GM12874 (cell line): Measurements from ENCODE around the gene PHLDB2.

Experiments used
- TF ChIP-seq, protein P1 (sequence below): IDR thresholded peaks from 2 replicates; pipeline ENCODE4 v1.5.1; 2011; ENCODE audit warnings: low read depth, mild to moderate bottlenecking, control low read depth, low read length, moderate library complexity; ENCODE audit not compliant: insufficient read depth

PHLDB2 gene

DNA sequence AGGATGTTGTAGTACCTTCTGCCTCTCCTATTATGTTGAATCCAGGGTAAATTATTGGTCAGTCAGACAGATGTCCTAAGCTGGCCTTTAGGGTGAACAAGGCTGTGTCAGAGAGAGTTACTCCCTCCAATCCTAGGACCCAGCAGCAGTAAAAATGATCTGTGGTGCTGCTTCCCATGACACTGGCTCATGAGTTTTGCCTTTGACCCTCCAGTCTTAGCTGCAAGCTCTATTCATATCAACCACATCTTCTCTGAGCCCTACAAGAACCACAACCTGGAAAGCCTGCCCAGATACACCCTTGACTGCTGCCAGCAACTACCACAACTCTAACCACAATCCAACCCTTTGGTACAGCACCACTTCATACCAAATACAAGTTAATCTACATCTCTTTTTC is 27.2 kb upstream of the PHLDB2 start:
- TF ChIP-seq, protein P1, sequence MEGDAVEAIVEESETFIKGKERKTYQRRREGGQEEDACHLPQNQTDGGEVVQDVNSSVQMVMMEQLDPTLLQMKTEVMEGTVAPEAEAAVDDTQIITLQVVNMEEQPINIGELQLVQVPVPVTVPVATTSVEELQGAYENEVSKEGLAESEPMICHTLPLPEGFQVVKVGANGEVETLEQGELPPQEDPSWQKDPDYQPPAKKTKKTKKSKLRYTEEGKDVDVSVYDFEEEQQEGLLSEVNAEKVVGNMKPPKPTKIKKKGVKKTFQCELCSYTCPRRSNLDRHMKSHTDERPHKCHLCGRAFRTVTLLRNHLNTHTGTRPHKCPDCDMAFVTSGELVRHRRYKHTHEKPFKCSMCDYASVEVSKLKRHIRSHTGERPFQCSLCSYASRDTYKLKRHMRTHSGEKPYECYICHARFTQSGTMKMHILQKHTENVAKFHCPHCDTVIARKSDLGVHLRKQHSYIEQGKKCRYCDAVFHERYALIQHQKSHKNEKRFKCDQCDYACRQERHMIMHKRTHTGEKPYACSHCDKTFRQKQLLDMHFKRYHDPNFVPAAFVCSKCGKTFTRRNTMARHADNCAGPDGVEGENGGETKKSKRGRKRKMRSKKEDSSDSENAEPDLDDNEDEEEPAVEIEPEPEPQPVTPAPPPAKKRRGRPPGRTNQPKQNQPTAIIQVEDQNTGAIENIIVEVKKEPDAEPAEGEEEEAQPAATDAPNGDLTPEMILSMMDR, result no peak

DNA sequence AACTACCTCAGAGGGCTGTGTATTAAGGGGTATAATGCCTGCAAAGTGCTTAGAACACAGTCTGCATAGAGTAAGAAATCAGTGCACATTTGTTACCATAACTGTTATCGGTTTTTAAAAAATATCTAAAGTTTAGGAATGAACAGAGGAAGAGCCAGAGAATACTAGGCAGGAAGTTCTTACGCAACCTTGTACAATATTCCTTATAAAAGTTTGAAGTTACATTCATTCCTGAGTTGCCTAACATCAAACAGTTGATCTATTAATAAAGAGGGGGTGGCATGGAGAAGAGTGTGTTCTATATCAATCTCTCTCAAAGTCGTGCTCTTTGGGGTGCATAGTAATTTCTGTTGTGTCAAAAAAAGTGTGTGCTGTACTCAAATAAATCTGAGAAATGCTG is 22.0 kb upstream of the PHLDB2 start:
- TF ChIP-seq, protein P1, result no peak

DNA sequence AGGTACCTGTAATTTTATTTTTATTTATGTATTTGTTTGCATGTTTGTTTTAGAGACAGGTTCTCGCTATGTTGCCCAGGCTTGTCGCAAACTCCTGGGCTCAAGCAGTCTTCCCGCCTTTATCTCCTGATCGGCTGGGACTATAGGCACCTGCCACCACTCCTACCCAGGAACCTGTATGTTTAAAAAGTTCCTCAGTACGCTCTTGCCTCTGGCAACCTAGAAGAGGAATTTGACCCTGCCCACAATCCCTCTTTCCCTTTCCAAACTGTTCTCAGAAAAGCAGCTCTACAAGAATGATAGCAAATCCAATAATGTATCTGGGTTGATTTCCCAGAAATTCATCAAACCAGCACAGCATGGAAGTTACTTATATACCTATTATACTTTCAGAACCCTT is 20.9 kb upstream of the PHLDB2 start:
- TF ChIP-seq, protein P1, result no peak

DNA sequence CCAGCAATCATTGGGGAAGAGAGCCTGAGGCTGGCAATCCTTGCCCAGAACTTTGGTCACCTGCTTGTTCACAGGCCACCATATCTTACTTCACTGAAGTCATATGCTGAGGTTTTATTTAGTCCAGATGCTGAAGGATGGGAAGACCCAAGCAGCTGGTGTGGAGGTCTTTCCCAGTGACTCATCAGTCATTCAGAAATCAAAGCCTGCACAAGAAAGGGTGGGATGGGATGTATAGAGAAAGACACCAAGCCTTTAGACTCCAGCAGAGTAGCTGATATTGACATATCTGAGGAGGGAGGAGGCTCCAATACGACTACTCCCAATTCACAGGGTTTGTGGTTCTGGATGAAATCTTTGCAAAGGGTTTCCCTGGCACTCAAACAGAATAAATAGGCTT is 13.0 kb upstream of the PHLDB2 start:
- TF ChIP-seq, protein P1, result no peak

DNA sequence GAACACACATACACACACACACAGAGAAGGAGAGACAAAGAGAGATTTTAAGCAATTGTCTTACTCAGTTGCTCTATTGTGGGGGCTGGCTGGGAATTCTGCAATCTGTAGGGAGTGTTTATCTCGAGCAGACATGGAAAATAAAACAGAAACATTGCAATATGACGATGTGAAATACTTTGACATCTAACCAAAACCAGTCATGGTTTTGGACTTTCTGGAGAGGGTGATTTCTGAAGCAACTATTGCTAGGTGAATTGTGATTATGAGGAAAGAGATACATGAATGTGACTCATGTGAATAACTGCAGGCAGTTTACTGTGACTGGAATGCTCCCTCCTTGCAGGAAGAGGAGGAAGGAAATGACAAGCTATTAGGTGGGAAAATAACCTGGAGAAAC is 12.3 kb upstream of the PHLDB2 start:
- TF ChIP-seq, protein P1, result no peak

DNA sequence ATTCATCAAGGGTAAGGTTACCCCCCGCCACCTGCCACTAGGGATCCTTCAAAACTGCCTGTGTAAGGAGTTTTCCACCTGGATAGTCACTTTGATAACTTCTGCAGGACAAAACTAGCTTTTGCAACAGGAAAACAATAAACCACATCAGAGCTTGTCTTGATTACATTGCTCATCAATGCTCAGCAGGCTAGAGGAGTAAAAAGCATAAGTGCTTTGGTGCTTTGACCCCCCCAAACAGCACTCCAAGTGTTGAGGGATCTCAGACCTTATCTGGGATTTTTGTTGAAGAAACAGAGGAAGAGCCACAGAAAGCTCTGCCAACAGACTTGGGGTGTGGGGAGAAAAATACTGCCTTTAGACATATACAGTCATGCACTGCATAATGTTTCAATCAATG is 10.8 kb upstream of the PHLDB2 start:
- TF ChIP-seq, protein P1, result no peak

DNA sequence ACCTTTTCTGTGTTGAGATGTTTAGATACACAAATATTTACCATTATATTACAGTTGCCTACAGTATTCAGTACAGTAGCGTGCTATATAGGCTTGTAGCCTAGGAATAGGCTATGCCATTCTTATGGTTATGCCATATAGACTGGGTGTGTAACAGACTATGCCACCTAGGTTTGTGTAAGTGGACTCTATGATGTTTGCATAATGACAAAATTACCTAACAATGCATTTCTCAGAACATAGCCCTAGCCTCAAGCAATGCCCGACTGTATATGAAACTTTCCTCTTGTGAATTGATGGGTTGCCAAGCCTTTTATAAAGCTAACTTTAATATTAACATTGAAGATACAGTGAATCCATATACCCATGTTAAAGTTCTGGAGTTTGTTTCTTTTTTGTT is 10.3 kb upstream of the PHLDB2 start:
- TF ChIP-seq, protein P1, result no peak

DNA sequence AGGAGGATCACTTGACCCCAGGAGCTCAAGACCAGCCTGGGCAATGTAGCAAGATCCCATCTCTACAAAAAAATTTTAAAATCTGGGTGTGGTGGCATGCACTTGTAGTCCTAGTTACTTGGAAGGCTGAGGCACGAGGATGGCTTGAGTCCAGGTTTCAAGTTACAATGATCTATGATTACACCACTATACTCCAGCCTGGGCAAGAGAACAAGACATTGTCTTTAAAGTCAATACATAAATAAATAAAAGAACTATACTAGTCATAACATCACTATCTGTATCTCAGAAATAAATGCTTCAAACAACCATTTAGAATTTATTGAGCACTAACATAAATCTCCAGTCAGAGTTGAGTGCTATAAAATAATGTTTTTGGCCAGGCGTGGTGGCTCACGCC is 8.5 kb upstream of the PHLDB2 start:
- TF ChIP-seq, protein P1, result no peak
